ENCODE measurements around the gene GABRA4. TPM values are rescaled to one million over a fixed set of nuclear protein-coding genes. Genes with fewer than 3 reads are reported as not detected.

Gene GABRA4
- total and polyA plus RNA-seq, 2 experiments from 2014 or later, result 1.5 to 1.9 TPM

DNA sequence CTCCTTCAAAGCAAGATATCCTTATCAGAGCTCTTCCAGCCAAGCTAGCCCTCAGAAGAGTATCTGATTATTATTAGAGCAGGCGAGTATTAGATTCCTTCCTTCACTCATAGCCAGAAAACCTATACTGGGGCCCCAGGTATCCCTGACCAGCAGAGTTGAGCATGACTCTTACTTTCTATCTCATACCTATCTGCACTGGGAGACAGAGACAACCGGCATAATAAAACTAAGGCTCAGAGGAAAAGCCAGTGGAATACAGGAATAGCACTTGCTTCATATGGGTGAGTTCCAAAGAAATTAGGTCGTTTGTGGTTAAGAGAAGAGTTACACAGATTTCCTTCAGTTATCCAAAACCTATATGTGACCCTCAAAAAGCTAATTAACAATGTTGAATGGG, 42.6 kb downstream of the GABRA4 start:
- no peak for ATAC-seq
- Histone ChIP-seq H3F3A (replicated peaks; ENCODE audit: low read depth) (no peaks in the 10 kb centered on the region), H3K4me1 (ENCODE audit: insufficient read depth) (no peaks in the 10 kb centered on the region), H3K36me3 (ENCODE audit: insufficient read depth) (no peaks in the 10 kb centered on the region), H3K4me3 (no peak overlapping the region), H3K9me2 (ENCODE audit: insufficient read depth) (no peaks in the 10 kb centered on the region), H3K27me3 (ENCODE audit: insufficient read depth) (no peaks in the 10 kb centered on the region), H3K27ac (ENCODE audit: low read depth) (no peak overlapping the region), H3K4me2 (no peak overlapping the region), H3K79me2 (replicated peaks; ENCODE audit: insufficient read depth) (no peaks in the 10 kb centered on the region), H4K20me1 (replicated peaks; ENCODE audit: insufficient read depth) (no peaks in the 10 kb centered on the region), H2AFZ (no peak overlapping the region)
- Mint-ChIP-seq H3K27me3 (ENCODE audit: insufficient read depth, low read depth, poor library complexity) (peaks cover 3% of the 10 kb centered on the region), H3K4me1 (no peaks in the 10 kb centered on the region), H3K9me3 (no peaks in the 10 kb centered on the region), H3K36me3 (ENCODE audit: low read depth) (no peaks in the 10 kb centered on the region), H3K4me3 (no peak overlapping the region), H3K27ac (no peak overlapping the region)
- TF ChIP-seq, protein P1, sequence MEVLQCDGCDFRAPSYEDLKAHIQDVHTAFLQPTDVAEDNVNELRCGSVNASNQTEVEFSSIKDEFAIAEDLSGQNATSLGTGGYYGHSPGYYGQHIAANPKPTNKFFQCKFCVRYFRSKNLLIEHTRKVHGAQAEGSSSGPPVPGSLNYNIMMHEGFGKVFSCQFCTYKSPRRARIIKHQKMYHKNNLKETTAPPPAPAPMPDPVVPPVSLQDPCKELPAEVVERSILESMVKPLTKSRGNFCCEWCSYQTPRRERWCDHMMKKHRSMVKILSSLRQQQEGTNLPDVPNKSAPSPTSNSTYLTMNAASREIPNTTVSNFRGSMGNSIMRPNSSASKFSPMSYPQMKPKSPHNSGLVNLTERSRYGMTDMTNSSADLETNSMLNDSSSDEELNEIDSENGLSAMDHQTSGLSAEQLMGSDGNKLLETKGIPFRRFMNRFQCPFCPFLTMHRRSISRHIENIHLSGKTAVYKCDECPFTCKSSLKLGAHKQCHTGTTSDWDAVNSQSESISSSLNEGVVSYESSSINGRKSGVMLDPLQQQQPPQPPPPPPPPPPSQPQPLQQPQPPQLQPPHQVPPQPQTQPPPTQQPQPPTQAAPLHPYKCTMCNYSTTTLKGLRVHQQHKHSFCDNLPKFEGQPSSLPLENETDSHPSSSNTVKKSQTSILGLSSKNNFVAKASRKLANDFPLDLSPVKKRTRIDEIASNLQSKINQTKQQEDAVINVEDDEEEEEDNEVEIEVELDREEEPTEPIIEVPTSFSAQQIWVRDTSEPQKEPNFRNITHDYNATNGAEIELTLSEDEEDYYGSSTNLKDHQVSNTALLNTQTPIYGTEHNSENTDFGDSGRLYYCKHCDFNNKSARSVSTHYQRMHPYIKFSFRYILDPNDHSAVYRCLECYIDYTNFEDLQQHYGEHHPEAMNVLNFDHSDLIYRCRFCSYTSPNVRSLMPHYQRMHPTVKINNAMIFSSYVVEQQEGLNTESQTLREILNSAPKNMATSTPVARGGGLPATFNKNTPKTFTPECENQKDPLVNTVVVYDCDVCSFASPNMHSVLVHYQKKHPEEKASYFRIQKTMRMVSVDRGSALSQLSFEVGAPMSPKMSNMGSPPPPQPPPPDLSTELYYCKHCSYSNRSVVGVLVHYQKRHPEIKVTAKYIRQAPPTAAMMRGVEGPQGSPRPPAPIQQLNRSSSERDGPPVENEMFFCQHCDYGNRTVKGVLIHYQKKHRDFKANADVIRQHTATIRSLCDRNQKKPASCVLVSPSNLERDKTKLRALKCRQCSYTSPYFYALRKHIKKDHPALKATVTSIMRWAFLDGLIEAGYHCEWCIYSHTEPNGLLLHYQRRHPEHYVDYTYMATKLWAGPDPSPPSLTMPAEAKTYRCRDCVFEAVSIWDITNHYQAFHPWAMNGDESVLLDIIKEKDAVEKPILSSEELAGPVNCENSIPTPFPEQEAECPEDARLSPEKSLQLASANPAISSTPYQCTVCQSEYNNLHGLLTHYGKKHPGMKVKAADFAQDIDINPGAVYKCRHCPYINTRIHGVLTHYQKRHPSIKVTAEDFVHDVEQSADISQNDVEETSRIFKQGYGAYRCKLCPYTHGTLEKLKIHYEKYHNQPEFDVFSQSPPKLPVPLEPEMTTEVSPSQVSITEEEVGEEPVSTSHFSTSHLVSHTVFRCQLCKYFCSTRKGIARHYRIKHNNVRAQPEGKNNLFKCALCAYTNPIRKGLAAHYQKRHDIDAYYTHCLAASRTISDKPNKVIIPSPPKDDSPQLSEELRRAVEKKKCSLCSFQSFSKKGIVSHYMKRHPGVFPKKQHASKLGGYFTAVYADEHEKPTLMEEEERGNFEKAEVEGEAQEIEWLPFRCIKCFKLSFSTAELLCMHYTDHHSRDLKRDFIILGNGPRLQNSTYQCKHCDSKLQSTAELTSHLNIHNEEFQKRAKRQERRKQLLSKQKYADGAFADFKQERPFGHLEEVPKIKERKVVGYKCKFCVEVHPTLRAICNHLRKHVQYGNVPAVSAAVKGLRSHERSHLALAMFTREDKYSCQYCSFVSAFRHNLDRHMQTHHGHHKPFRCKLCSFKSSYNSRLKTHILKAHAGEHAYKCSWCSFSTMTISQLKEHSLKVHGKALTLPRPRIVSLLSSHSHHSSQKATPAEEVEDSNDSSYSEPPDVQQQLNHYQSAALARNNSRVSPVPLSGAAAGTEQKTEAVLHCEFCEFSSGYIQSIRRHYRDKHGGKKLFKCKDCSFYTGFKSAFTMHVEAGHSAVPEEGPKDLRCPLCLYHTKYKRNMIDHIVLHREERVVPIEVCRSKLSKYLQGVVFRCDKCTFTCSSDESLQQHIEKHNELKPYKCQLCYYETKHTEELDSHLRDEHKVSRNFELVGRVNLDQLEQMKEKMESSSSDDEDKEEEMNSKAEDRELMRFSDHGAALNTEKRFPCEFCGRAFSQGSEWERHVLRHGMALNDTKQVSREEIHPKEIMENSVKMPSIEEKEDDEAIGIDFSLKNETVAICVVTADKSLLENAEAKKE (CRISPR knock-in tag; IDR thresholded peaks at IDR 0.05), result no peak
- no peak for DNase-seq (ENCODE audit: low spot score)

DNA sequence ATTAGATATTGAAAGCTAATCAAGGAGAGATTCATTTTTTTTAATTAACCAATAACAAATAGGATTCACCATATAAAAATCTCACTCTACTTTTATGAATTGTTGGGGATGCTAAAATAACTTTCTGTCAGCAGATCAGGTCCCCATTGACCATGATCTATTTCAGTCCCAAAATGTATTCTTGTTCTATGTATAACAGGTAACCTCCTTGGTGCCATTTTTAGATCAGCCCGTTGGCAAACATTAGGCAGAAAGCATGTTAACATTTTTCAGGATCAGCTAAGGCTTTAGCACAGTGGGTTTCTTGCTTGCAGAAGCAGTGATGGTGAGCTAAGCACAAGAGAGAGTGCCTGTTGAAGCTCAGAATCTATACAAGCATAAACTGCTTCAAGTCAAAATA, 43.6 kb downstream of the GABRA4 start:
- H3K9me2 ChIP-seq (ENCODE audit: insufficient read depth), result no peaks in the 10 kb centered on the region
- no peak for TF ChIP-seq ZNF331 (CRISPR knock-in tag; IDR thresholded peaks at IDR 0.05; ENCODE audit: low read depth)
- TF ChIP-seq, protein P2, sequence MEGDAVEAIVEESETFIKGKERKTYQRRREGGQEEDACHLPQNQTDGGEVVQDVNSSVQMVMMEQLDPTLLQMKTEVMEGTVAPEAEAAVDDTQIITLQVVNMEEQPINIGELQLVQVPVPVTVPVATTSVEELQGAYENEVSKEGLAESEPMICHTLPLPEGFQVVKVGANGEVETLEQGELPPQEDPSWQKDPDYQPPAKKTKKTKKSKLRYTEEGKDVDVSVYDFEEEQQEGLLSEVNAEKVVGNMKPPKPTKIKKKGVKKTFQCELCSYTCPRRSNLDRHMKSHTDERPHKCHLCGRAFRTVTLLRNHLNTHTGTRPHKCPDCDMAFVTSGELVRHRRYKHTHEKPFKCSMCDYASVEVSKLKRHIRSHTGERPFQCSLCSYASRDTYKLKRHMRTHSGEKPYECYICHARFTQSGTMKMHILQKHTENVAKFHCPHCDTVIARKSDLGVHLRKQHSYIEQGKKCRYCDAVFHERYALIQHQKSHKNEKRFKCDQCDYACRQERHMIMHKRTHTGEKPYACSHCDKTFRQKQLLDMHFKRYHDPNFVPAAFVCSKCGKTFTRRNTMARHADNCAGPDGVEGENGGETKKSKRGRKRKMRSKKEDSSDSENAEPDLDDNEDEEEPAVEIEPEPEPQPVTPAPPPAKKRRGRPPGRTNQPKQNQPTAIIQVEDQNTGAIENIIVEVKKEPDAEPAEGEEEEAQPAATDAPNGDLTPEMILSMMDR (conservative IDR thresholded peaks at IDR 0.05; ENCODE audit: low read depth in 2 of 2), result no peak
- TF ChIP-seq, protein P3, sequence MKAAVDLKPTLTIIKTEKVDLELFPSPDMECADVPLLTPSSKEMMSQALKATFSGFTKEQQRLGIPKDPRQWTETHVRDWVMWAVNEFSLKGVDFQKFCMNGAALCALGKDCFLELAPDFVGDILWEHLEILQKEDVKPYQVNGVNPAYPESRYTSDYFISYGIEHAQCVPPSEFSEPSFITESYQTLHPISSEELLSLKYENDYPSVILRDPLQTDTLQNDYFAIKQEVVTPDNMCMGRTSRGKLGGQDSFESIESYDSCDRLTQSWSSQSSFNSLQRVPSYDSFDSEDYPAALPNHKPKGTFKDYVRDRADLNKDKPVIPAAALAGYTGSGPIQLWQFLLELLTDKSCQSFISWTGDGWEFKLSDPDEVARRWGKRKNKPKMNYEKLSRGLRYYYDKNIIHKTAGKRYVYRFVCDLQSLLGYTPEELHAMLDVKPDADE (IDR thresholded peaks at IDR 0.05), result no peak
- no peak for TF ChIP-seq EZH2 (IDR thresholded peaks at IDR 0.05; ENCODE audit: low read depth, unreplicated experiment)
- TF ChIP-seq POLR2AphosphoS5 (IDR thresholded peaks at IDR 0.05; ENCODE audit: low read depth), result no peak
- H3F3A ChIP-seq (replicated peaks; ENCODE audit: low read depth), result no peaks in the 10 kb centered on the region
- no peaks in the 10 kb centered on the region for H3K4me1 Mint-ChIP-seq
- no peak overlapping the region for H3K27ac ChIP-seq (ENCODE audit: low read depth)
- H3K4me1 ChIP-seq (ENCODE audit: insufficient read depth), result no peaks in the 10 kb centered on the region
- no peak overlapping the region for H3K4me3 ChIP-seq
- no peak overlapping the region for H3K27ac Mint-ChIP-seq
- no peak for ATAC-seq
- no peaks in the 10 kb centered on the region for H3K36me3 ChIP-seq (ENCODE audit: insufficient read depth)
- peaks cover 3% of the 10 kb centered on the region for H3K27me3 Mint-ChIP-seq (ENCODE audit: insufficient read depth, low read depth, poor library complexity)
- no peak for DNase-seq (ENCODE audit: low spot score)
- no peaks in the 10 kb centered on the region for H3K9me3 Mint-ChIP-seq
- no peaks in the 10 kb centered on the region for H4K20me1 ChIP-seq (replicated peaks; ENCODE audit: insufficient read depth)
- H3K4me2 ChIP-seq, result no peak overlapping the region
- no peaks in the 10 kb centered on the region for H3K27me3 ChIP-seq (ENCODE audit: insufficient read depth)
- H2AFZ ChIP-seq, result no peak overlapping the region
- no peaks in the 10 kb centered on the region for H3K79me2 ChIP-seq (replicated peaks; ENCODE audit: insufficient read depth)
- no peak overlapping the region for H3K4me3 Mint-ChIP-seq
- no peaks in the 10 kb centered on the region for H3K36me3 Mint-ChIP-seq (ENCODE audit: low read depth)
